GM19467 (cell line): ENCODE results near the gene CUL4B.
A peak's percentile ranks its signal among the peaks of the same experiment; 100 is the strongest.
"Not testable (repeated sequence)": the region's sequence is repeated elsewhere in the genome, so short reads cannot be mapped to it uniquely, and the experiment has no call there.

Experiments
- ATAC-seq: cut with Tn5 transposase; IDR thresholded peaks from one replicate; pipeline ENCODE4 v1.9.1; 2021; ENCODE audit warnings: mild to moderate bottlenecking, moderate library complexity; ENCODE audit not compliant: unreplicated experiment

Gene CUL4B

DNA sequence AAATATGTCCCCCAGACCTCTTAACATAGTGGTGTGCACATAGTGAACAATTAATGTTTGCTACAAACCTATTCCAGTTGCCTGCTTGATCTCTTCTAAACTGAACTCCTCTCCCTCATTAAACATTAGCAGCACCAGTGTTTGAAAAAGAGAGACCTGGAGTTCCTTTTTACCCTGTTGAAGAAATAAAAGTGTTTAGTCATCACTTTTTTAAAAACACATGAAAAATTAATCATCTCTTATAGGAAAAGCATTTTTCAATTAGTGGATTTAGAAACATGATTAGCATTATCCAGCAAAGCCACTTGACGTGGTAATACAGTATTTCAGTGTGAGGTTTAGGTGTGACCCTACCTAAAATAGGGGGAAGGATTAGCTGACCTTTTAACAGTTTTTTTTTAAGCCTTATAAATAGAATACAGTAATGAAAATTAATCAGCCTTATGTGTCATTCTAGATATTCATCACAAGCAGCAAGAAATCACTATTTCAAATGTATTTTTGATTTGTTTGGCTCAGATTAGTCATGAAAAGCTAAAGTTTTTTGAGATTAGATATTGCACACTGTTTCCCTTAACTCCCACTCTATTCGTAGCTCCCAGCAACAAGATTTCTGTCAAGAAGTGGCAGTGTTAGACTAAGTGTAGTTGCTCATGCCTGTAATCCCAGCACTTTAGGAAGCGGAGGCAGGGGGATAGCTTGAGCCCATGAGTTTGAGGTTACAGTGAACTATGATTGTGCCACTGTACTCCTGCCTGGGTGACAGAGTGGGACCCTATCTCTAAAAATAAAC lies 26.2 kb downstream of the CUL4B start:
- no peak for ATAC-seq

DNA sequence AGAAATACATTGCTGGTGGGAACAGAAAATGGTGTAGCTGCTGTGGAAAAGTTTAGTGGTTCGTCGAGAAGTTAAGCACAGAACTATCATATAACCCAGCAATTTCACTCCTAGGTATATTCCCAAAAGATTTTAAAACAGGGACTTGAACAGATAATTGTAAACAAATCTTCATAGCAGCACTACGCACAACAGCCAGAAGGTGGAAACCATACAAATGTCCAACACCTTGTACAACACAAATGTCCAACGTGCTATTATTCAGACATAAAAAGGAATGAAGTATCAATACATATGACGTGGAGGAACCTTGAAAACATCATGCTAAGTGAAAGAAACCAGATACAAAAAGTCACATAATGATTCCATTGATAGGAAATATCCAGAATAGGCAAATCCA lies 37.9 kb downstream of the CUL4B start:
- no peak for ATAC-seq

DNA sequence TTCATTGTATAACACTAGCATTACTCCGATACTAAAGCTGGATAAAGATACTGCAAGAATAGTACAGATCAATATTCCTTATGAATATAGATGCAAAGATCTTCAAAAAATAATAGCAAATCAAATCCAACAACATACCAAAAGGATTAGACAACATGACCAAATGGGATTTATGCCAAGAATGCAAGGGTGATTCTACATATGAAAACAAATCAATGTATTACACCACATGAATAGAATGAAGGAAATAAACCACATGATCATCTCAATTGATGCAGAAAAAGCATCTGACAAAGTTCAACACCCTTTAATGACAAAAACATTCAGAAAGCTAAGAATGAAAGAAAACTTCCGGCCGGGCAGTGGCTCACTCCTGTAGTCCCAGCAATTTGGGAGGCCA lies 42.8 kb downstream of the CUL4B start:
- ATAC-seq, result no peak

DNA sequence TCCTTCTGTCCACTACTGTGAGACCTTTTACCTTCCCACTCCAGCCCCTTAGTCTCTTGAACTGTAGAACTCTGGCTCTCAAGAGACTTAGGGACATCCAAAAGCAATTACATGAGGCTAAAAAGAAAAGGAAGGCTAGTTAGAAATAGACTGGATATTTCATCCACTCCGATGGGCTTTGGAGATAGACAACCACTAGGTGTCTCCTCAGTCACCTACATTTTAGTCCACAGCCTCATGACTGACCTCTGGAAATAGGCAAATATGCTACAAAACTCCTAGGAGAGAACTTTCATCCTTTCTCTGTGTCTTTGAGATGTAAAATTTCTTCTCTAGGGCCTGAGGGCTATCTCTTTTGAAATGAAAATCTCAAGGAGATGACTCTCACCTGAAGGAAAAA lies 46.5 kb downstream of the CUL4B start:
- no peak for ATAC-seq

DNA sequence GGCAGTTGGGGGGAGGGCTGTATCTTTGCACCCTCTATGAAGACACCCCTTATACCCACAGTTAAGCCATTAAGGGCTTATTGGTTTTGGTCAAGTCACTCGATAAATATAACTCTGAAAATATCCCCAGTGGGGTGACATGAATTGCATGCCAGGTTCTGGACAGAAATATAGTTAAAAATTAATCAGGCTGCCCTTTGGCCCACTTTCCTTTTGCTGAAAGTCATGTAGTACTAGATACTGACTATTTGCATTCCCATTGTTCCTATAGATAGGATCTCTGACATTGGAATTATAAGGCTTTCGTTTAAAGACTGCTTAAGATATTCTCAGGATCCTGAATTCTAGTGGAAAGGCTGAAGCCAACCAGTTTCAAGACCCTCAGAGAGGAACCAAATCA lies 48.1 kb downstream of the CUL4B start:
- ATAC-seq, result no peak

DNA sequence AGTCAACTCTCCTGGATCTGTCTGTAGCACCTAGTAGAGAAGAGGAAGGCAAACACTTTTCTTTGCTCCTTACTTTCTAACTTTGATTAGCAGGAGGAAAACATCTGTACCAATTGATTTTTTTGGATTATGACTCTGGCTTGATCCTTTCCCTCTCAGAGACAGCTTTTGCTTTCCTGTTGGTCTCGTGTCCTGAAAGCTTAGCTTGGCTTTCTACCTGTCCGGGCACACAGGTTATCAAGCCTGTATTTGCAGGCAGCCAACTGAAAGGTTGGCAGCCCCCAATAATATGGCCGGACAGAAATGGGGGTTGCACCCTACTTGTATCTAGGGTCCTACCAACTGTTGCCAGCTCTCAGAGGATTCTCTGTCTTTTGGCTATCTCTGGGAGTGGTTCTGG lies 48.5 kb downstream of the CUL4B start:
- ATAC-seq, result no peak

DNA sequence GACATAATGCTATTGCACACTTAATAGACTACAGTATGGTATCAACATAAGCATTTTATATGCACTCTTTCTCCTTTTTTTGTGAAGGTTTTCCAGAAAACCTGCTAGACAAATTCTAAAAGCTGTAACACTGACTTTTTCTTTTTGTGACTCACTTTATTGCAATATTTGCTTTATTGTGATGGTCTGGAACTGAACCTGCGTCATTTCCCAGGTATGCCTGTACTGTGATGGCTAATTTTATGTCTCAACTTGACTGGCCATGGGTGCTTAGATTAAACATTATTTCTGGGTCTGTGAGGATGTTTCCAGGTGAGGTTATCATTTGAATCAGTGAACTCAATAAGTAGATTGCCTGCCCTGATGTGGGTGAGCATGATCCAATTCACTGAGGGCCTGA lies 56.2 kb downstream of the CUL4B start:
- no peak for ATAC-seq

DNA sequence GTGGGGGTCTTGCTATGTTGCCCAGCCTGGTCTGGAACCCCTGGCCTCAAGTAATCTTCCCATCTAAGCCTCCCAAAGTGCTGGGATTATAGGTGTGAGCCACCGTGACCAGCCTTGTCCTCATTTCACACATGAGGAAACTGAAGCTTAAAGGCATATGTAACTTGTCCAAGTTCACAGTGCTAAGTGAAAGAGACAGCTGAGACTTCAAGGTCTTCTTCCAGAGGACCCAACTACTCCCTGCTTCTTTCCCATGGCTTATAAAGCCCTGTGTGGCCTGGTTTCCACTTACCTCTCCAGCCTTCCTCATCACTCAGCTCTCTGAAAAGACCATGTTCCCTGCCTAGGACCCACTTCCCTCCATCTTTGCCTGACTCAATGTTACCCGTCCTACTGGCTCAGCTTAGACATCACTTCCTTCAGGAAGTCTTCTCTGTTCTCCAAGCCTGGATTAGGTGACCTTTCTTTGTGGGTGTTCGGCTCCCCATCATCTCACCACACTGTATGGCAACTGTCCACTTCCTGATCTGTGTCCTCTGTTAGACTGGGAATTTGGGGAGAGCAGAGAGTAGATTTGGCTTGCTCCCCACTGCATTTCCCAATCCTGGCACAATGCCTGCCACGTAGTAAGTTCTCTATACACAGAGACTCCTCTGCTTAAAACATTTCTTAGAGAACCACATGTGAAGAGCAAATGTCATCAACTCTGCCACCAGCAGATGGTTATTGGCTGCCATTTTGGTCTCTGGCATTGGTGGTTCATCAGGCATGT lies 61.3 kb downstream of the CUL4B start:
- ATAC-seq, result no peak

DNA sequence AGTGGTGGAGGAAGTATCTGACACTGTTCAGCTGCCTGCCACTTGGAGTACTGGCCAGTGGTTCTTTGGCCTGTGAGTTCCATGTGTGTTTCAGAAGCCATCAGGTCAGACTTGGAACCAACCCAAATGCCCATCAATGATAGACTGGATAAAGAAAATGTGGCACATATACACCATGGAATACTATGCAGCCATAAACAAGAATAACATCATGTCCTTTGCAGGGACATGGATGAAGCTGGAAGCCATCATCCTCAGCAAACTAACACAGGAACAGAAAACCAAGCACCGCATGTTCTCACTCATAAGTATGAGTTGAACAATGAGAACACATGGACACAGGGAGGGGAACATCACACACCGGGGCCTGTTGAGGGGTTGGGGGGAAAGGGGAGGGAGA lies 70.6 kb downstream of the CUL4B start:
- not testable (repeated sequence) for ATAC-seq

DNA sequence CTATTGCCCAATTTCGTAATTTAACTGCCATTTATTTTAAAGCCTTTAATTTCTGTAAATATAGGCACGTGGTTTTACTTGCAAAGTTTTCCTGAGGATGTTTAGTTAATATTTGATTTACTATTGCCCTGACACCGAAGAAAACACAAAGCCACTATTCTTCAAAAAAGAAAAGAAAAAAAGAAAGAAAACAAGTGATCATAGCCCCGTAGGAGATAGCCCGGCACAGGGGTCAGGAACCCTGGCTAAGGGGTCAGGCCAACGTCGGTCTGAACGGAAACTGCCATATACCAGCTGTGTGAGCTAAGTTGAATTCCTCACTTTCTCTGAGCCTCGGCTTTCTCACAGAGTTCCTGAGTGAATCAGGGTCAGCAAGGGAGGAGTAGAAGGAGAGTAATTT lies 74.0 kb downstream of the CUL4B start:
- no peak for ATAC-seq

DNA sequence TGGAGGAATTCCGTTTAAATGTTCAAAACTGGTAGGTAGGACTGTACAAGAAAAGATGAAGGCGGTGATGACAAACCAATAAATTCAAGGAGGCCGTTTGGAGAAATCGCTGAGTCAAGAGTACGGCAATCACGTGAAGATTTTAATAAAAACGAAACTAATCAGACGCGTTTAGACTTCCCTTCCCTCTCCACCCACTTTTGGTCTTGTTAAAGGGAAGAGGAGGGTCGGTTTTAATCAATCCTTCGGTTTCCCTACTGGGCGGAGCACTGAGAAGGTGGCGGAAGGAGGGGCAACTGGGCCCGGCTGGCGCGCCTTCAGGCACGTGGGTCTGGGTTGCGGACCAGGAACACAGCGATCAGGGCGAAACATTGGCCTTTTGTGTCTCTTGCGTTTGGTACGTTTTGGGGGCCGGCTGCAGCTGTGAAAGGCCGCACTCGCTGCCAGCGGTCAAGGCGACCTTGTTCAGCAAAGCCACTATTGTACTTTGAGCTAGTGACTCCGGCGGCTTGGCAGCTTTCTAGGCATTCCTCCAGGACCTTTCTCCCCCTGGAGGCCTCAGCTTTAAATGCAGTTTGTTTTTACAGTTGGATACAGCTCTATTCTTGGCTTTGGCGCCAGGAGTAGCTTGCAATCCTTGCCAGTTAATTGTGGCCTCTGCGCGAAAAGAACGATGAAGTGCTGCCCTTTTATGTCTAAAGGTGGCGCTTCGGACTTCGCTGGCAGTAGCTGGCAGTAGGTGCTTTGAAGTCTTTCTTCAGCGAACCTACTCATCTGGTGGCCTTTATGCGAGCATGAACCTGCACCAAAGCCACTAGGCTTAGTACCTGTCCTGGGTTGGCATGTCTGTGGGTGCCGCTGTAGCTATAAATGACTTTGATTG lies 74.9 kb downstream of the CUL4B start:
- ATAC-seq, result peak; percentile 65

DNA sequence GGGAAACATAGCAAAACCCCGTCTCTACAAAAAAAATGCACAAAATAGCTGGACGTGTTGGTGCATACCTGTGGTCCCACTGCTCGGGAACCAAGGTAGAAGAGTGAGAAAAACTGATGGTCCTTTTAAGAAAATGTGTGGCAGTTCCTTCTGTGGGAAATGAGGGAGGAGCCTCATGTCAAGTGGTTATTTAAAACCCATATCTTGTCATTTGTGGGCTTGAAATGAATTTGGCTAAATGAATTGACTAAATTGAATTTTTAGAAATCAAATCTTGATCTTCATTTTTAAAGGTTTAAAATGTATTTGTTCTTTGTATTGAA lies 75.5 kb downstream of the CUL4B start:
- no peak for ATAC-seq

DNA sequence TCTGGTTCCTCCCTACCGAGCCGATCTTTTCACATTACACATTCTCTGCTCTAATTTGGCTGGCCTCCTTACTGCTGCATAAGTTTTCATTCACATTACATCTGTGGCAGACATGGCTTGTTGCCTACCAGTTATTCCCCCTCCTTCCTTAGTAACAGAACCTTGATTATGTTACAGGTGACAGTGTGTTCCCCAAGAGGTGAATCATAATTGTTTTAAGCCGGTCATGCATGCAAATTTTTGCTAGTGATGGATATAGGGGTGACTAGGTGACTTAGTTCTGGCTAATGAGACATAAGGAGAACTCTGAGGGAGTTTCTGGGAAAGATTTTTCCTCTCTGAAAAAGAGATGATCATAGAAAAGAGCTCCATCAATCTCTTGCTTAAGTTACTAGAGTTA lies 83.3 kb downstream of the CUL4B start:
- no peak for ATAC-seq

DNA sequence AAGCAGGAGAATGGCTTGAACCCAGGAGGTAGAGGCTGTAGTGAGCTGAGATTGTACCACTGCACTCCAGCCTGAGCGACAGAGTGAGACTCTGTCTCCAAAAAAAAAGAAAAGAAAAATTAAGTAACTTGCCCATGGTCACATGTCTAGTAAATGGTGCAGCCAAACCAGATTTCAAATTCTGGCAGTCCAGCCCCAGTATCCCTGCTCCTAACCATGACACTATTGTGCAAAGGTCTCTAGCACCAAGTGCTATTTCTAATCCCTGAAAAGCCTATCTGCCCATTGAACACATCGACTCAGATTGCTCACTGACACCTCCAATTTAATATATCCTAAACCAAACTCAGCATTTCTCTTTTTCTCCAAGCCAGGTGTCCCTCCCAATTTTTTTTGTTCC lies 84.0 kb downstream of the CUL4B start:
- no peak for ATAC-seq

DNA sequence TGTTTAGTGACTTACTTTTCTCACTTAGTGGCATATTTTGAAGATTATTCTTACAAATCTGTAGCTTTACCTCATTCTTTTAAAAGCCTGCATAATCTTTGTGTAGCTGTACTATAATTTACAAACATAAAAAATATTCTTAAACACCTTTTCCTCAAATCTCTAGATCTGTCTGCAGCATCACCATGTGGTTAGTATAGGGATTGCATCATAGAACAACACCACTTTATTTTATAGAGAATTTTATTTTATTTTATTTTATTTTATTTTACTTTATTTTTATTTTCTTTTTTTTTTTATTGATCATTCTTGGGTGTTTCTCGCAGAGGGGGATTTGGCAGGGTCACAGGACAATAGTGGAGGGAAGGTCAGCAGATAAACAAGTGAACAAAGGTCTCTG lies 85.3 kb downstream of the CUL4B start:
- ATAC-seq, result not testable (repeated sequence)
